T-helper 17 cell (primary cell): ENCODE data around the gene CTBP2. TPM values are rescaled to one million over a fixed set of nuclear protein-coding genes. Genes with fewer than 3 reads are reported as not detected.
"Not testable (repeated sequence)": the region's sequence is repeated elsewhere in the genome, so short reads cannot be mapped to it uniquely, and the experiment has no call there.

Experiments
- ATAC-seq: fragments of 150-1000 bp; cut with Tn5 transposase; 2 replicates; pipeline ENCODE4 v1.10.0; 2021; ENCODE audit warnings: mild to moderate bottlenecking, moderate library complexity
- DNase-seq, 3 donors: peaks; one replicate each; pipeline versions ENCODE4 v3.0.0 to v3.0.0-alpha.2; 2020 to 2021
- H3K9me3 ChIP-seq: one replicate; pipeline ENCODE4 v1.7.0; 2013; ENCODE audit warnings: low read length, mild to moderate bottlenecking; ENCODE audit not compliant: control insufficient read depth, poor library complexity, severe bottlenecking
- H3K27ac Mint-ChIP-seq: one replicate; pipeline ENCODE4 v1.8.0; 2022; ENCODE audit warnings: mild to moderate bottlenecking, moderate library complexity, mixed read lengths
- H3K27me3 Mint-ChIP-seq: one replicate; pipeline ENCODE4 v1.8.0; 2022; ENCODE audit warnings: mixed read lengths
- H3K36me3 Mint-ChIP-seq: one replicate; pipeline ENCODE4 v1.8.0; 2022; ENCODE audit warnings: low read depth, mixed read lengths
- H3K4me1 Mint-ChIP-seq: one replicate; pipeline ENCODE4 v1.8.0; 2022; ENCODE audit warnings: mild to moderate bottlenecking, mixed read lengths
- H3K4me3 Mint-ChIP-seq: one replicate; pipeline ENCODE4 v1.8.0; 2022; ENCODE audit warnings: mild to moderate bottlenecking, moderate library complexity, mixed read lengths
- total RNA-seq, 4 donors: library from RNA in 2 of 4; stranded (reverse) in 2 of 4; gene quantifications; one replicate each; pipeline ENCODE4 v1.2.3 and lab custom pipeline; 2022 to 2026

The CTBP2 gene
- total RNA-seq, 2 donors from 2014 or later, result 1.3 to 1.5 TPM

DNA sequence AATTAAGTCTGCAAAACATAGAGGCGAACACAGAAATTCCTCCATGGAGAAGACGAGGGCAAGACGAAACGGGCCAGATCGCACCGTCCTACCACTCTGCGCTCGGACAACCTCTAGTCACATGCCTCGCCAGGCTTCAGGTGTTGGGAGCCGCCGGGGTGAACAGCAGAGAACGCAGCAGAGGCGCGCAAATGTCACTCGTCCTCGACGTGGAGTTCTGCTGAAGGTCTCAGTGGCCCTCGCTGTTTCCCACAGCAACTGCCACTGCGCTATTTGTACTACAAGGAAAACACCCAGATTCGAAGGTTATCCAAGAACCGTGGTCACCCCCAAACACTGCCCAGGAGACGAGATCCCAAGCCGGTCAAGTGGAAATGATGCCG lies 9.2 kb downstream of the CTBP2 start:
- Mint-ChIP-seq H3K27ac (no peak overlapping the region), H3K4me3 (no peak overlapping the region)

DNA sequence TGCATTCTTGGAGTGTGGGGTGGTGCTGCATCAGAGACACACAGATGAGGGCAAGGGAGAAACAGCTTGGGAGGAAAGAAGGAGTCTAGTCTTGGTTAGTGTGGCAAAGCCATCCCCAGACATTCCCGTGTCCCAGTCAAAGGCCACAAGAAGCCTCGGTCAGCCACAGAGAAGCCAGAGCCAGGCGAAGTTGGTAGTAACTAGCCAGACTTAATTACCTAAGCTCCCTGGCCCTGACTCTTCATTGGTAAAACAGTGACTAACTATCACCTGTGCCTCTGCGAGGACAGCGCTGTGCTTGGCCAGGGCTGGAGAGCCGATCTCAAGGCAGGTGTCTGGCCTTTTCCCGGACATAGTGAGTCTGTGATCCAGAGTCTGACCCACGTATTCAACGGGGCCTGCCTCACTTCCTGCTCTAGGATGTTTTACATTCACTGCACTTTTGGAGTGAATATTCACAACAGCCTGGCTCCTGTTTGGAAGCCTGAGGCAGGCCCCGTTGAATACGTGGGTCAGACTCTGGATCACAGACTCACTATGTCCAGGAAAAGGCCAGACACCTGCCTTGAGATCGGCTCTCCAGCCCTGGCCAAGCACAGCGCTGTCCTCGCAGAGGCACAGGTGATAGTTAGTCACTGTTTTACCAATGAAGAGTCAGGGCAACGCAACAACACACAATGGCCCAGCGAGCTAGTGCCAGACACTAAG lies 9.8 kb downstream of the CTBP2 start:
- not testable (repeated sequence) for H3K4me1 Mint-ChIP-seq, H3K36me3 Mint-ChIP-seq, H3K4me3 Mint-ChIP-seq, H3K9me3 ChIP-seq, H3K27ac Mint-ChIP-seq, DNase-seq, ATAC-seq
- H3K27me3 Mint-ChIP-seq, result peaks cover 78% of the 10 kb centered on the region

More for the DNA sequence above, 9.2 kb downstream of the CTBP2 start:
- H3K27me3 Mint-ChIP-seq, result peaks cover 82% of the 10 kb centered on the region
- ATAC-seq, result no peak
- H3K36me3 Mint-ChIP-seq, result peaks cover 3% of the 10 kb centered on the region
- no peak for DNase-seq
- no peaks in the 10 kb centered on the region for H3K9me3 ChIP-seq
- no peaks in the 10 kb centered on the region for H3K4me1 Mint-ChIP-seq

DNA sequence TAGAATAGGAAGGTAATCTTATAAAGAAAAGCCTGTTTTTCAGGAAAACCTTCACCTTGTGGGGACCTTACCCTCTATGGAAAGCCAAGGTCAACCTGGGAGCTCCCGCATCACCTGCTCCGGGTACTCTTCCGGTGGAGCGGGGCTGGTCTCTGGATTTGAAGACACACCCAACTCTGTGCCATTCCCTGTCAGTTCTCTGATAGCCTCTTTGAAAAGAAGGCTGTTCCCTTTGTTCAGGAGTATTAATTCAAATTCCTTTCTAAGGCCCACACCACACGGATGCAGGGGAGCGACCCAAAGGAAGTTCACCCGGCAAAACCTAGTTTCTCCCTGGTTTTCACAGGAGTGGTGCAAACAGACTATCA lies 10.7 kb downstream of the CTBP2 start:
- no peaks in the 10 kb centered on the region for H3K4me1 Mint-ChIP-seq
- DNase-seq, result no peak
- H3K4me3 Mint-ChIP-seq, result no peak overlapping the region
- peaks cover 77% of the 10 kb centered on the region for H3K27me3 Mint-ChIP-seq
- H3K27ac Mint-ChIP-seq, result no peak overlapping the region
- H3K9me3 ChIP-seq, result no peaks in the 10 kb centered on the region
- no peak for ATAC-seq
- peaks cover 3% of the 10 kb centered on the region for H3K36me3 Mint-ChIP-seq

GRCh38 chr10:125149036-125149679 lies 11.2 kb downstream of the CTBP2 start:
- peaks cover 77% of the 10 kb centered on the region for H3K27me3 Mint-ChIP-seq
- H3K9me3 ChIP-seq, result no peaks in the 10 kb centered on the region
- peaks cover 3% of the 10 kb centered on the region for H3K36me3 Mint-ChIP-seq
- H3K4me3 Mint-ChIP-seq, result no peak overlapping the region
- H3K27ac Mint-ChIP-seq, result no peak overlapping the region
- ATAC-seq (no peak), DNase-seq (no peak)
- H3K4me1 Mint-ChIP-seq, result no peaks in the 10 kb centered on the region

DNA sequence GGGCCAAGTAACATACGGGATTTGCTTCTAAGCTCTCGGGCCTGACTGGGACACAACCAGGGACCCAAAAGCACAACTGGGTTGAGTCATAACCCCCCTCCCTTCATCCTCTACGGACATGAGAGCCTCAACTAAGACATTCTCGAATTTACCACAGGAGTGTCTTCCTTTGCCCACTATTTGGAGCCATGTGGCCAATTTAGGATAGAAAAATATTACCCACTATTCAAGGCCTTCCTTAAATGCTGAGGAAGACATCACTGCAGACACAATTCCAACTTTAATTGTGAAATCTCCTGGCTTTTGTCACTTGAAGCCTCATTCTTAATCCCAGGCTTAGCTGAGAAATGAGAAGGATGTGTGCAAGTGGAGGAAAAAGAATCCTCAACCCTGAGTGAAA lies 11.8 kb downstream of the CTBP2 start:
- Mint-ChIP-seq H3K27me3 (peaks cover 77% of the 10 kb centered on the region), H3K4me1 (no peaks in the 10 kb centered on the region), H3K36me3 (peaks cover 3% of the 10 kb centered on the region), H3K4me3 (no peak overlapping the region), H3K27ac (no peak overlapping the region)
- ATAC-seq (no peak), DNase-seq (no peak)
- H3K9me3 ChIP-seq, result no peaks in the 10 kb centered on the region

GRCh38 chr10:125147971-125148439 lies 12.4 kb downstream of the CTBP2 start:
- H3K9me3 ChIP-seq, result no peaks in the 10 kb centered on the region
- H3K27me3 Mint-ChIP-seq, result peaks cover 72% of the 10 kb centered on the region
- H3K27ac Mint-ChIP-seq, result no peak overlapping the region
- peaks cover 3% of the 10 kb centered on the region for H3K36me3 Mint-ChIP-seq
- no peak for DNase-seq
- no peak for ATAC-seq
- no peaks in the 10 kb centered on the region for H3K4me1 Mint-ChIP-seq
- no peak overlapping the region for H3K4me3 Mint-ChIP-seq

DNA sequence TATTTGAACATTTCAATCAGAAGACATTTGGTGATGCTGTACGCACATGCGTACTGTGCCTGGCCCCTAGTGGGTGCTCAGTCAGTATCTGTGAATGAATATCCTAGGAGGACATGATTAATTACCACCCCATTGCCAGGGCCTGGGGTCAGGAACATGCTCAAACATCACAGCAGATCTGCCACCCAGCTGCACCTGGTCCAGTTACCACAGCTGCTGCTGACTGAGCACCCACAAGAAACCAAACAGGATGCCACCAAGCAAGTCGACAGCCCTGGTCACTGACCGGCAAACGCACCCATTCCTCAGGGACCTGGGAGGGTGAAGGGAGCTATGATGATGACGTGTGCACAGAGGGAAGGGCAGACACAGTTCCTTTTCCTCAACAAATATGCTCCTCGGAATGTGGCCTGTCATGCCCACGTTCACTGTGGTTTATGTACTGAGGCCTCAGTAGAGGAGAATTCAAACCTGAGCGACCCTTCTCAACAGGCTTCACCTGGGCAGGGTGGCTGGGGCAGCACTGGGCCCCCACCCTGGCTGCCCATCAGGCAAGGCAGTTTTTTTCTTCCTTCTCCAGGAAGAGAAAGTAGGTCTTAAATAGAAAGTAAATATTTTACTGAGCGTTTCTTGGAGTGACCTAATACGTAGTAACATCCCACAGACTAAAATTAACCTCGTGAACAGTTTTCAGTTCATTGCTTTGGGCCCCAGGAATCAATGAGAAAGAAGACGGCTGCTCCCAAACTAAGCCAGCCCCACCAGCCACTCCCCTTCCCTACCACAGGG lies 13.4 kb downstream of the CTBP2 start:
- no peak overlapping the region for H3K4me3 Mint-ChIP-seq
- no peak for ATAC-seq
- DNase-seq, result no peak
- H3K27ac Mint-ChIP-seq, result no peak overlapping the region
- no peaks in the 10 kb centered on the region for H3K9me3 ChIP-seq
- H3K36me3 Mint-ChIP-seq, result peaks cover 3% of the 10 kb centered on the region
- peaks cover 63% of the 10 kb centered on the region for H3K27me3 Mint-ChIP-seq
- H3K4me1 Mint-ChIP-seq, result no peaks in the 10 kb centered on the region

DNA sequence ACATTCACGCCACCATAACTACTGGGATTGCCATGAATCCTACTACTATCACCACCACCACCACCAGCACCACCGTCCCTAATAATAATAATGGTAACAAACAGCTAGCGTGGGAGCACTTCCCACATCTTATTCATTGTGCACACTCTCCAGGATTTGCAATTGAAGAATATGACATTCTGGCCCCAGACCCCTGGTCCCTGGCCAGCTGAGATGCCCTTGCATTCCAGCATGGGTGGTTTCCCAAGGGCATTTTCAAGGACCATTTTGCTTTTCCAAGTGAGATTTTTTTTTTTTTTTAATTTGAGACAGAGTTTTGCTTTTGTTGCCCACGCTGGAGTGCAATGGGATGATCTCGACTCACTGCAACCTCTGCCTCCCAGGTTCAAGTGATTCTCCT lies 14.7 kb downstream of the CTBP2 start:
- Mint-ChIP-seq H3K27ac (no peak overlapping the region), H3K4me3 (no peak overlapping the region), H3K4me1 (no peaks in the 10 kb centered on the region), H3K36me3 (peaks cover 3% of the 10 kb centered on the region), H3K27me3 (peaks cover 70% of the 10 kb centered on the region)
- DNase-seq (no peak), ATAC-seq (no peak)
- no peaks in the 10 kb centered on the region for H3K9me3 ChIP-seq

DNA sequence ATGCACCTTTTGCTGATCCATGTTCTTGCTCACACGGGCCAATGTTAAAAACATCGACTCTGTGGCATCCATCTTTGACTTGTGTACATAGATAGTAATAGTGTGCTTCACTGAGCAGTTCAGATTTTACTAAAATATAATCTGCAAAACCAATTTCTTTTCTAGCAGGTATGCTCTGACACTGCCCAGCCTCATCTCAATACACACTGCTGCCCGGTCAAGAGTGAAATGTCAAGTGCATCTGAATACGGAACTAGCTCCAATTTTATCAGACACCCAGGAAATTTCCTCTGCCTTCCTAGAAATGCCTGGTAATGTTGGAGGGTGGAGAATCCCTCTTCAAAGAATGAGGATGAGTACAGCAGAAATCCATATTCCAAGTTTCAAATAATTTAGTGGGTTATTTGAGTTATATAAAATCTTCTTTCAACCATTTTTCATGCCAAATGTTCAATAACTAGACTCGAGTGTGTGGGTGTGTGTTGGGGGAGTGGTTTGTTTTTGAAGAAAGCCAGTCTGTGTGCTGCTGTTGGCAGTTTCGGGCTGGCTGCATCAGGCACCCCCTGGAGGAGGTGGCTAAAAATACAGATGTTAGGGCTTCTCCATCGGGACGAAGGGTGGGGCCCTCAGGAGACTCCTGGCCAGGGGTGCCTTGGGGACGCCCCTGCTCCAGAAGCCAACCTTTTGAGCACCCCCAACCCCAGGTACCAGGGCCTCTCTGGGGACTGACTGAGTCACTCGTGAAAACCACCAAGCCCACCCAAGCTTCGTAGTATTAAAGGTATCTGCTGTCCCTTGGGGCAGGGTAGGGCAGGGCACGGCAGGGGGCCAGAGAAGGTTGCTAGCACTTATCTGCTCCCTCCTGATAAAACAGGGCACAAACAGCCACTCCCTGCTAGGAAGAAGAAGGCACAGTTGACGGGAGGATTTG lies 15.4 kb downstream of the CTBP2 start:
- Mint-ChIP-seq H3K4me3 (no peak overlapping the region), H3K27ac (no peak overlapping the region), H3K4me1 (no peaks in the 10 kb centered on the region), H3K27me3 (peaks cover 65% of the 10 kb centered on the region), H3K36me3 (peaks cover 2% of the 10 kb centered on the region)
- no peak for ATAC-seq
- H3K9me3 ChIP-seq, result no peaks in the 10 kb centered on the region
- no peak for DNase-seq

DNA sequence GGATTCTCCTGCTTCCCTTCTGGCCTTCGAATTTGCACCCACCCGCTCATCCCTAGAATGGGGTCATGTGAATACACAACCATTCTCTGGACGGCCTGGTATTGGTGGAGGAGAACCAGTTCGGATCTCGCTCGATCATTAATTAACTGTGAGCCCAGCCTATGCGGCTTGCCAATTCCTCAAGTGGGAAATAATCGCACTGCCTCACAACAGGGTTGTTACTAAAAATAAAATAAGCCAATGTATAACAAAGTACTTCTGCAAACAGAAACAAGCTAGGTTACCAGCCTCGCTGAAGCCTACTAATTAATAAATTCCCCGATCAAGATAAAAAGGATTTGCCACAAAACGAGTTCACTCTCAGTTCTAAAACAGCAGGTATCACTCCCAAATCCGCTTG lies 16.2 kb downstream of the CTBP2 start:
- Mint-ChIP-seq H3K27ac (no peak overlapping the region), H3K4me3 (no peak overlapping the region), H3K4me1 (no peaks in the 10 kb centered on the region), H3K27me3 (peaks cover 59% of the 10 kb centered on the region), H3K36me3 (peaks cover 2% of the 10 kb centered on the region)
- DNase-seq (no peak), ATAC-seq (no peak)
- no peaks in the 10 kb centered on the region for H3K9me3 ChIP-seq

DNA sequence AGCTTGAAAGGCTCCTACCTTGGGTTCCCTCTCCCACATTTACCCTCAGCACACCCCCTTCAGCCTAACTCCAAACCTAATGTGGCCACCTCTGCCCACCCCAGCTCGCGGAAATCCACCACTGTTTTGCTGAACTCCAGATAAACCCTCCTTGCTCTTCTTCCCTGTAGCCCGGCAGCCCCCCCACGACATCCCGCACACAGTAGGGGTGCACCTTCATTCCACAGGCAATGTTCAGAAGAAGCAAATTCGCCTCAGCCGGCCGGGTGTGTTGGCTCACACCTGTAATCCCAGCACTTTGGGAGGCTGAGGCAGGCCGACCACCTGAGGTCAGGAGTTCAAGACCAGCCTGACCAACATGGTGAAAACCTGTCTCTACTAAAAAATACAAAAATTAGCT lies 17.4 kb downstream of the CTBP2 start:
- H3K27me3 Mint-ChIP-seq, result peaks cover 51% of the 10 kb centered on the region
- no peaks in the 10 kb centered on the region for H3K9me3 ChIP-seq
- peaks cover 2% of the 10 kb centered on the region for H3K36me3 Mint-ChIP-seq
- no peak for ATAC-seq
- no peak overlapping the region for H3K4me3 Mint-ChIP-seq
- no peaks in the 10 kb centered on the region for H3K4me1 Mint-ChIP-seq
- no peak for DNase-seq
- no peak overlapping the region for H3K27ac Mint-ChIP-seq

DNA sequence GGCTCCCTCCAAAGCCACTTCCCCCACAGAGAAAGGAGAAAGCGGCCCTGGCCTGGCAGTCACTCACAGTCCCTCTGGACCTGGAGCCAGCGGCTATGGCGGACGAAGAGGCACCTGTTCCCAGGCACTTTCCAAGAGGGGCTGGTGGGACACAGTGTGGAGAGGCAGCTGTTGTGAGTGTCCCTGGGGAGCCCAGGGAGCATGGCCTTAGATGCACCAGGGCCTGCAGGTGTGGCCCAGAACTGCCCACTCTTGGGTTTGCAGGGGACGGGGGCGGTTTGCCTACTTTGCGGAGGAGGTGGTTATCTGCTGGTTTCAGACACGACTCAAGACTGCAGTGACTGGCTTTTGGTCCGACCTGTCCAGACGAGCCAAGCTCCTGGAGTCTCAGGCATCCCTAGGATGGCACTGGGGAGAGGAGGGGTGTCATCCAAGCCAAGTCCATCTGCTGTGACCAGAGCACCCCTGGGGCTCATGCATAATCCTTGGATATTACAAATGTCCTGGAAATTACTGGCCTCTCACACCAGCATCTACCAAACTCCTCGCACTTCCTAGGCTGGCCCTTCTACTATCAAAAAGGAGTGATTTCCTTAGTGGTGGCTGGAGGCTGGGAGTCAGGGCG lies 18.4 kb downstream of the CTBP2 start:
- ATAC-seq, result no peak
- no peak overlapping the region for H3K4me3 Mint-ChIP-seq
- H3K4me1 Mint-ChIP-seq, result no peaks in the 10 kb centered on the region
- H3K36me3 Mint-ChIP-seq, result no peaks in the 10 kb centered on the region
- no peak overlapping the region for H3K27ac Mint-ChIP-seq
- DNase-seq, result no peak
- H3K27me3 Mint-ChIP-seq, result peaks cover 45% of the 10 kb centered on the region
- no peaks in the 10 kb centered on the region for H3K9me3 ChIP-seq
